A549 (cell line): ENCODE results near the gene COLEC12. TPM values are rescaled to one million over a fixed set of nuclear protein-coding genes. Genes with fewer than 3 reads are reported as not detected.
A peak's percentile ranks its signal among the peaks of the same experiment; 100 is the strongest.

ENCODE experiments used
- ATAC-seq, 2 experiments: fragments of 200-7000 bp in 1 of 2; fragments of >200 bp in 1 of 2; cut with Nextera tagmentation in 1 of 2; cut with Tn5 transposase in 1 of 2; 3 replicates each; pipeline versions ENCODE4 v1.8.0 to v1.9.1; 2018 to 2020; ENCODE audit warnings: mild to moderate bottlenecking in 1 of 2, moderate library complexity in 1 of 2
- CTCF ChIA-PET: fragments of 300-600 bp; sonication (Branson Sonifier 250); formaldehyde crosslinking; extraction: SDS; loops from one replicate; lab custom pipeline; 2021; ENCODE audit warnings: antibody characterized with exemption, inconsistent platforms; lab: Yijun Ruan, JAX
- POLR2A ChIA-PET: fragments of 350-600 bp; formaldehyde crosslinking; extraction: SDS; loops from one replicate; lab custom pipeline; 2021; ENCODE audit warnings: antibody characterized with exemption, inconsistent platforms; lab: Yijun Ruan, JAX
- DNase-seq, 2 experiments: peaks; one replicate each; pipeline versions ENCODE4 v3.0.0 to v3.0.0-alpha.2; 2011 to 2016; ENCODE audit warnings: low read depth in 1 of 2, low spot score in 1 of 2
- FAIRE-seq: peaks from 2 replicates; lab custom pipeline; 2011; peaks lifted over from hg19 to GRCh38; lab: Jason Lieb, UNC
- H3K27ac ChIP-seq, 2 experiments: fragments of >200 bp; sonication (Bioruptor Twin); formaldehyde crosslinking; 3 replicates each; pipeline ENCODE4 v1.5.1; 2016 to 2017
- H3K4me1 ChIP-seq: fragments of >200 bp; sonication (Bioruptor Twin); formaldehyde crosslinking; 3 replicates; pipeline ENCODE4 v1.6.1; 2016
- H3K4me2 ChIP-seq: fragments of >200 bp; sonication (Bioruptor Twin); formaldehyde crosslinking; 3 replicates; pipeline ENCODE4 v1.6.1; 2016
- H3K4me3 ChIP-seq: fragments of >200 bp; sonication (Bioruptor Twin); formaldehyde crosslinking; 3 replicates; pipeline ENCODE4 v1.5.1; 2016
- H3K9me3 ChIP-seq: fragments of >200 bp; sonication (Bioruptor Twin); formaldehyde crosslinking; 3 replicates; pipeline ENCODE4 v1.6.1; 2016
- BHLHE40 ChIP-seq: IDR thresholded peaks from 2 replicates; pipeline ENCODE4 v1.6.1; 2012; ENCODE audit warnings: low read depth, low read length, inconsistent platforms
- CBX2 ChIP-seq: fragments of 200-600 bp; sonication (generic); IDR thresholded peaks from 2 replicates; pipeline ENCODE4 v1.6.1; 2016; ENCODE audit warnings: low read depth, mild to moderate bottlenecking, borderline replicate concordance
- CBX8 ChIP-seq: fragments of 200-600 bp; sonication (generic); IDR thresholded peaks from 2 replicates; pipeline ENCODE4 v1.6.1; 2016
- CEBPB ChIP-seq, 2 experiments: fragments of >200 bp in 1 of 2; sonication (Bioruptor Twin) in 1 of 2; formaldehyde crosslinking in 1 of 2; IDR thresholded peaks; 2 replicates each; pipeline ENCODE4 v1.6.1; 2012 to 2016
- CHD2 ChIP-seq: fragments of 150-350 bp; IDR thresholded peaks from 2 replicates; pipeline ENCODE4 v1.6.1; 2014; ENCODE audit warnings: low read length; ENCODE audit not compliant: partially characterized antibody
- CHD4 ChIP-seq: fragments of 200-600 bp; sonication (generic); IDR thresholded peaks from 2 replicates; pipeline ENCODE4 v1.6.1; 2016; ENCODE audit warnings: antibody characterized with exemption, mild to moderate bottlenecking, borderline replicate concordance
- E2F6 ChIP-seq: IDR thresholded peaks from 2 replicates; pipeline ENCODE4 v1.6.1; 2012; ENCODE audit warnings: low read depth, borderline replicate concordance
- EHF ChIP-seq: fragments of 250-450 bp; sonication (Bioruptor Pico); IDR thresholded peaks from 2 replicates; pipeline ENCODE4 v1.5.0; 2020; ENCODE audit warnings: mild to moderate bottlenecking
- ELK1 ChIP-seq: fragments of 150-350 bp; IDR thresholded peaks from 2 replicates; pipeline ENCODE4 v1.6.1; 2014; ENCODE audit warnings: low read depth, mild to moderate bottlenecking, low read length
- EP300 ChIP-seq, 2 experiments: fragments of >200 bp; sonication (Bioruptor Twin); formaldehyde crosslinking; IDR thresholded peaks; 2 replicates in 1 of 2; 3 replicates in 1 of 2; pipeline ENCODE4 v1.6.1; 2016 to 2017
- FOSB ChIP-seq: fragments of 250-450 bp; sonication (Bioruptor Pico); IDR thresholded peaks from 2 replicates; pipeline ENCODE4 v1.5.0; 2020; ENCODE audit warnings: mild to moderate bottlenecking, moderate library complexity
- FOXS1 ChIP-seq: fragments of 250-450 bp; sonication (Bioruptor Pico); IDR thresholded peaks from 2 replicates; pipeline ENCODE4 v1.5.0; 2020; ENCODE audit warnings: mild to moderate bottlenecking, moderate library complexity
- HDAC2 ChIP-seq: fragments of 200-600 bp; sonication (generic); IDR thresholded peaks from 2 replicates; pipeline ENCODE4 v1.6.1; 2016
- HES2 ChIP-seq: fragments of >200 bp; sonication (Bioruptor Twin); formaldehyde crosslinking; IDR thresholded peaks from 2 replicates; pipeline ENCODE4 v1.6.1; 2016
- HOXB13 ChIP-seq: fragments of 250-450 bp; sonication (Bioruptor Pico); IDR thresholded peaks from 2 replicates; pipeline ENCODE4 v1.5.0; 2020; ENCODE audit warnings: low read depth, mild to moderate bottlenecking, moderate library complexity
- KDM1A ChIP-seq: fragments of 200-600 bp; sonication (generic); IDR thresholded peaks from 2 replicates; pipeline ENCODE4 v1.6.1; 2016; ENCODE audit warnings: low read depth, mild to moderate bottlenecking
- MAFK ChIP-seq: fragments of 450-650 bp; IDR thresholded peaks from 2 replicates; pipeline ENCODE4 v1.6.1; 2014; ENCODE audit not compliant: partially characterized antibody
- MAX ChIP-seq: IDR thresholded peaks from 2 replicates; pipeline ENCODE4 v1.6.1; 2012
- MAZ ChIP-seq: fragments of 150-350 bp; IDR thresholded peaks from 2 replicates; pipeline ENCODE4 v1.6.1; 2014; ENCODE audit warnings: antibody characterized with exemption, low read depth, low read length, borderline replicate concordance
- MYC ChIP-seq: IDR thresholded peaks from 2 replicates; pipeline ENCODE4 v1.6.1; 2012; ENCODE audit warnings: mild to moderate bottlenecking, inconsistent platforms, low read length, improper control_type of control experiment, borderline replicate concordance
- NR3C1 ChIP-seq: fragments of >200 bp; sonication (Bioruptor Twin); formaldehyde crosslinking; IDR thresholded peaks from 3 replicates; pipeline ENCODE4 v1.6.1; 2017
- PHF8 ChIP-seq: fragments of 200-600 bp; sonication (generic); IDR thresholded peaks from 2 replicates; pipeline ENCODE4 v1.6.1; 2016; ENCODE audit warnings: low read depth, mild to moderate bottlenecking, antibody characterized with exemption, moderate library complexity, borderline replicate concordance
- POLR2A ChIP-seq: IDR thresholded peaks from 2 replicates; pipeline ENCODE4 v1.6.1; 2012; ENCODE audit warnings: mild to moderate bottlenecking, low read length
- POLR2AphosphoS2 ChIP-seq: conservative IDR thresholded peaks from 2 replicates; pipeline ENCODE4 v1.6.1; 2012; ENCODE audit warnings: low read length, improper control_type of control experiment, inconsistent platforms
- RAD21 ChIP-seq, 2 experiments: fragments of >200 bp in 1 of 2; sonication (Bioruptor Twin) in 1 of 2; formaldehyde crosslinking in 1 of 2; IDR thresholded peaks in 1 of 2; conservative IDR thresholded peaks in 1 of 2; 2 replicates in 1 of 2; 3 replicates in 1 of 2; pipeline ENCODE4 v1.6.1; 2012 to 2018; ENCODE audit warnings: inconsistent platforms in 1 of 2
- RFX5 ChIP-seq: fragments of 450-650 bp; IDR thresholded peaks from 2 replicates; pipeline ENCODE4 v1.7.1; 2014; ENCODE audit warnings: antibody characterized with exemption, mild to moderate bottlenecking, moderate library complexity
- RNF2 ChIP-seq: fragments of 200-600 bp; sonication (generic); IDR thresholded peaks from 2 replicates; pipeline ENCODE4 v1.6.1; 2016; ENCODE audit warnings: low read depth, mild to moderate bottlenecking, antibody characterized with exemption, moderate library complexity, borderline replicate concordance
- SMC3 ChIP-seq: fragments of >200 bp; sonication (Bioruptor Twin); formaldehyde crosslinking; IDR thresholded peaks from 3 replicates; pipeline ENCODE4 v1.6.1; 2018; ENCODE audit warnings: inconsistent platforms
- SREBF2 ChIP-seq: fragments of 450-650 bp; IDR thresholded peaks from 2 replicates; pipeline ENCODE4 v1.6.1; 2014; ENCODE audit warnings: mild to moderate bottlenecking, moderate library complexity
- USF2 ChIP-seq: fragments of 450-650 bp; IDR thresholded peaks from 2 replicates; pipeline ENCODE4 v1.6.1; 2014; ENCODE audit warnings: antibody characterized with exemption
- ZSCAN20 ChIP-seq: fragments of 250-450 bp; sonication (Bioruptor Pico); IDR thresholded peaks from 2 replicates; pipeline ENCODE4 v1.8.0; 2022; ENCODE audit warnings: mild to moderate bottlenecking, moderate library complexity
- WGBS: methylation state at CpG from one replicate; pipeline ENCODE4 v1.1.6; 2017; ENCODE audit errors: missing lambda C conversion rate; 5-methylcytosine and 5-hydroxymethylcytosine counted together
- polyA plus RNA-seq, 4 experiments: library from polyadenylated mRNA; depleted of rRNA in 3 of 4; stranded (reverse); fragments of >200 nt; fragmentation: RNase III in 1 of 4; extraction: RNeasy Plus Mini Kit Qiagen cat#74134 plus additional on column Dnase treatment in 1 of 4; gene quantifications; 2 replicates in 3 of 4; 3 replicates in 1 of 4; pipeline ENCODE4 v1.2.3, GENCODE V29; 2011 to 2017
- TF ChIP-seq, protein P1 (sequence below): fragments of 250-450 bp; sonication (Bioruptor Pico); IDR thresholded peaks from 2 replicates; pipeline ENCODE4 v1.5.0; 2021; ENCODE audit warnings: mild to moderate bottlenecking, moderate library complexity, borderline replicate concordance
- TF ChIP-seq, protein P2 (sequence below): fragments of 250-450 bp; sonication (Bioruptor Pico); IDR thresholded peaks from 2 replicates; pipeline ENCODE4 v1.5.0; 2020; ENCODE audit warnings: low read depth, mild to moderate bottlenecking, moderate library complexity

COLEC12 gene
- polyA plus RNA-seq, 2 of the 4 experiments (the other 2 are of a cell fraction): 0.01 TPM; not detected in 1

DNA sequence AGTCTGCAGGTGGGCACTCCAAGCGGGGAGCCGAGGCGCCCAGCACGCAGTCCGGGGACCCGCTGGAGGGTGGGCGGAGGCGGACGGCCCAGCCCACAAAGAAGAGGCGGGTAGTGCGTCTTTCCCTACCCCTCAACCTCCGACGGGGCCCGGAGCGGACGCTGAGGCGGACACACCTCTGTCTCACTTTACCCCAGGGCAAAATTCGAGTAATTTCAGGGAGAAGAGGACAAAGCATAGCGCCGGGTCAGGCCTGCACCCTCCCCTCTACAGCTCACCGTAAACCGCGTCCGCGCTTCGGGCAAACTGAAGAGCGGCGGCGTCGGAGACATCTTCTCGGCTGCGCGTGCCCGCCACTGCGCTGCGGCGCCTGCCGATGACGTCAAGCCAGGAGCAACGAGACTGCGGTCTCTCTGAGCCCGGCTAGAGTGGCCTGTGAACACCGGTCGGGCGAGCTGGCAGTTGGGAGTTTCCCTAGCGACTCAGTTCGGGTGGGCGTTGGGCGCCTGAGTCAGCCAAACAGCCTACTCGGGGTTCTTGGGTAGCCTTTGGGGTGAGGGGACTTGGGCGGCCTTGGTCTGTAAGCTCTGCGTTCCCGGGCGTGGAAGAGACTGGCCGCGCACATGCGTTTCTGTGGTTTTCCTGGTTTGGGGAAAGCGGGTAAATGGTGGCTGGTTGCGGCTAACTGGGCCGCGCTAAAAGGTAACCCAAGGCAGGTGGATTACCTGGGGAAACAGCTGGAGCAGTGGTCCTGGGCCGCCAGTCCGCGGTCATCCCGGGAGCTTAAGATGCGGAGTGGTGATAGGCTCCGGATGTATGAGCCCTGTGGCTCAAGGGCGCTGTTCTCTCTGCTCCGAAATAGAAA is 232.6 kb downstream of the COLEC12 start, which contains the start of gene THOC1 (continued):
- TF ChIP-seq E2F6 (peak; percentile 63; the same call in 1 of the 2 replicates), MAX (peak; percentile 92), RNF2 (no peak), RAD21 (conservative IDR thresholded peaks at IDR 0.05 in 1 of 2, IDR thresholded peaks at IDR 0.05 in 1 of 2) (no peak), HDAC2 (no peak), RFX5 (no peak), HES2 (no peak), FOSB (CRISPR knock-in tag) (no peak), PHF8 (peak; percentile 90), ELK1 (no peak), SREBF2 (no peak), EHF (CRISPR knock-in tag) (no peak), MYC (0 out of 2 replicates have a peak, but pooled peaks have one; percentile 61), KDM1A (no peak), POLR2A (peak; percentile 79), CBX2 (no peak), CHD2 (no peak), FOXS1 (no peak), BHLHE40 (no peak), MAZ (no peak), POLR2AphosphoS2 (no peak)
- TF ChIP-seq, protein P1, sequence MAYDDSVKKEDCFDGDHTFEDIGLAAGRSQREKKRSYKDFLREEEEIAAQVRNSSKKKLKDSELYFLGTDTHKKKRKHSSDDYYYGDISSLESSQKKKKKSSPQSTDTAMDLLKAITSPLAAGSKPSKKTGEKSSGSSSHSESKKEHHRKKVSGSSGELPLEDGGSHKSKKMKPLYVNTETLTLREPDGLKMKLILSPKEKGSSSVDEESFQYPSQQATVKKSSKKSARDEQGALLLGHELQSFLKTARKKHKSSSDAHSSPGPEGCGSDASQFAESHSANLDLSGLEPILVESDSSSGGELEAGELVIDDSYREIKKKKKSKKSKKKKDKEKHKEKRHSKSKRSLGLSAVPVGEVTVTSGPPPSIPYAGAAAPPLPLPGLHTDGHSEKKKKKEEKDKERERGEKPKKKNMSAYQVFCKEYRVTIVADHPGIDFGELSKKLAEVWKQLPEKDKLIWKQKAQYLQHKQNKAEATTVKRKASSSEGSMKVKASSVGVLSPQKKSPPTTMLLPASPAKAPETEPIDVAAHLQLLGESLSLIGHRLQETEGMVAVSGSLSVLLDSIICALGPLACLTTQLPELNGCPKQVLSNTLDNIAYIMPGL (CRISPR knock-in tag): no peak; the same call in 1 of the 2 replicates
- TF ChIP-seq, protein P2, sequence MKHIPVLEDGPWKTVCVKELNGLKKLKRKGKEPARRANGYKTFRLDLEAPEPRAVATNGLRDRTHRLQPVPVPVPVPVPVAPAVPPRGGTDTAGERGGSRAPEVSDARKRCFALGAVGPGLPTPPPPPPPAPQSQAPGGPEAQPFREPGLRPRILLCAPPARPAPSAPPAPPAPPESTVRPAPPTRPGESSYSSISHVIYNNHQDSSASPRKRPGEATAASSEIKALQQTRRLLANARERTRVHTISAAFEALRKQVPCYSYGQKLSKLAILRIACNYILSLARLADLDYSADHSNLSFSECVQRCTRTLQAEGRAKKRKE (CRISPR knock-in tag): no peak

DNA sequence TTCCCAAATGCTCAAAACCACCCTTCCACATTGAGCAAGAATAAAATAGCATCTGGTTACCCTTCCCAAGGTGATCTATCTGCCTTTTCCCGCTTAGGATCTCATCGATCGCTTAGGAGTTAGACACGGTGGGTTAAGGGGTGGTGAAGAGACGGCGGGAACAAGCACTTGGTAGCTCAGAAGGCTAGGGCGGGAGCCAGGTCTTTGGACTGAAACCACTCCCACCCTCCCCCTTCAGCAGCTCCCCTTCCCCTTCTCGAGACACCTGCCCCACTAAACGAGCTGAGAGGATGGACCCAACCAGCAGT is 233.2 kb downstream of the COLEC12 start:
- POLR2A ChIA-PET: interaction anchor here (1.2 to 1.6 kb wide), 3 partner anchors 109 to 365 kb away, joined by 3 to 9 read pairs (median 5); partner anchors contain the start of gene USP14
- no CpG with 5 or more reads among the region's 9 CpGs for WGBS
- DNase-seq: peak; percentile 19 to 32
- Histone ChIP-seq H3K4me2 (peak overlapping the region; percentile 93), H3K4me3 (peak overlapping the region; percentile 82), H3K27ac (peak overlapping the region; percentile 89 to 100), H3K4me1 (peaks cover 4% of the 10 kb centered on the region; the same call in 1 of the 3 replicates), H3K9me3 (no peaks in the 10 kb centered on the region)
- no peak for FAIRE-seq
- TF ChIP-seq ZSCAN20 (CRISPR knock-in tag) (no peak), SMC3 (no peak), CHD4 (no peak), HOXB13 (CRISPR knock-in tag) (no peak), MAFK (no peak), E2F6 (no peak), RFX5 (no peak), EHF (CRISPR knock-in tag) (no peak), USF2 (no peak), NR3C1 (no peak), CBX8 (no peak), EP300 (IDR thresholded peaks at IDR 0.05) (no peak), HDAC2 (no peak), KDM1A (no peak), CEBPB (IDR thresholded peaks at IDR 0.05) (no peak)
- CTCF ChIA-PET: interaction anchor here (1.7 to 1.9 kb wide), 2 partner anchors 15 to 572 kb away, joined by 4 read pairs; no protein-coding TSS in a partner anchor
- ATAC-seq: peak in 1 of 2 experiments; percentile 75; a peak in 4 of 6 replicates
